B cell (primary cell): Measurements from ENCODE around the gene ADCK2. TPM values are rescaled to one million over a fixed set of nuclear protein-coding genes. Genes with fewer than 3 reads are reported as not detected.
A peak's percentile ranks its signal among the peaks of the same experiment; 100 is the strongest.
"Not testable (repeated sequence)": the region's sequence is repeated elsewhere in the genome, so short reads cannot be mapped to it uniquely, and the experiment has no call there.

ENCODE experiments used
- ATAC-seq: fragments of 200-7000 bp; cut with Tn5 transposase; one replicate; pipeline ENCODE4 v1.10.0; 2021; ENCODE audit warnings: low read depth, mild to moderate bottlenecking, moderate number of reproducible peaks, moderate library complexity
- CTCF ChIA-PET: fragments of 350-600 bp; sonication (Branson Sonifier 250); formaldehyde crosslinking; loops from one replicate; lab custom pipeline; 2021; ENCODE audit warnings: antibody characterized with exemption, inconsistent platforms; lab: Charles Lee
- POLR2A ChIA-PET: fragments of 350-600 bp; sonication (Branson Sonifier 250); formaldehyde crosslinking; loops from one replicate; lab custom pipeline; 2021; ENCODE audit warnings: antibody characterized with exemption; lab: Charles Lee
- DNase-seq: peaks from one replicate; pipeline ENCODE4 v3.0.0; 2013
- H2AFZ ChIP-seq: 2 replicates; pipeline ENCODE4 v1.6.1; 2012; ENCODE audit warnings: mild to moderate bottlenecking, low read depth, low read length; ENCODE audit not compliant: insufficient read depth, poor library complexity, severe bottlenecking
- H3K27ac ChIP-seq, 2 donors: 1 replicate in 1 of 2; 2 replicates in 1 of 2; pipeline ENCODE4 v1.5.1; 2012 to 2013; ENCODE audit warnings: low read length in 2 of 2, mild to moderate bottlenecking in 2 of 2, moderate library complexity in 1 of 2
- H3K27me3 ChIP-seq, 4 experiments: fragments of 200-600 bp in 1 of 4; sonication (generic) in 1 of 4; replicated peaks in 1 of 4; 1 replicate in 2 of 4; 2 replicates in 2 of 4; pipeline versions ENCODE4 v1.6.1 to v1.7.0; 2013 to 2016; ENCODE audit warnings: low read length in 3 of 4, mild to moderate bottlenecking in 2 of 4, mixed read lengths in 1 of 4, moderate library complexity in 1 of 4; ENCODE audit not compliant: insufficient read depth in 4 of 4, control insufficient read depth in 3 of 4; ENCODE audit errors: control extremely low read depth in 1 of 4
- H3K36me3 ChIP-seq, 2 experiments: replicated peaks in 1 of 2; 1 replicate in 1 of 2; 2 replicates in 1 of 2; pipeline versions ENCODE4 v1.6.1 to v1.7.1; 2013; ENCODE audit warnings: low read length in 1 of 2; ENCODE audit not compliant: insufficient read depth in 2 of 2, control insufficient read depth in 1 of 2; ENCODE audit errors: control extremely low read depth in 1 of 2, extremely low read depth in 1 of 2
- H3K4me1 ChIP-seq, 2 donors: fragments of 200-600 bp in 1 of 2; sonication (generic) in 1 of 2; 1 replicate in 1 of 2; 2 replicates in 1 of 2; pipeline versions ENCODE4 v1.5.1 to v1.6.1; 2013 to 2017; ENCODE audit warnings: low read length in 2 of 2; ENCODE audit not compliant: control insufficient read depth in 2 of 2, insufficient read depth in 2 of 2
- H3K4me2 ChIP-seq: replicated peaks from 2 replicates; pipeline ENCODE3; 2012; ENCODE audit warnings: mild to moderate bottlenecking, low read depth, low read length; ENCODE audit not compliant: poor library complexity, severe bottlenecking
- H3K4me3 ChIP-seq, 5 experiments: fragments of 200-600 bp in 1 of 5; sonication (generic) in 1 of 5; 1 replicate in 3 of 5; 2 replicates in 2 of 5; pipeline versions ENCODE4 v1.5.1 to v1.7.0; 2011 to 2016; ENCODE audit warnings: low read length in 4 of 5, mild to moderate bottlenecking in 4 of 5, low read depth in 2 of 5, control low read depth in 1 of 5, moderate library complexity in 1 of 5; ENCODE audit not compliant: insufficient read depth in 1 of 5; ENCODE audit errors: control extremely low read depth in 1 of 5, extremely low read depth in 1 of 5
- H3K79me2 ChIP-seq: fragments of 200-600 bp; sonication (generic); one replicate; pipeline ENCODE4 v1.6.0; 2016; ENCODE audit warnings: low read length; ENCODE audit not compliant: control insufficient read depth, insufficient read depth
- H3K9ac ChIP-seq: fragments of 200-600 bp; sonication (generic); 2 replicates; pipeline ENCODE4 v1.6.1; 2017; ENCODE audit warnings: mild to moderate bottlenecking, low read length, moderate library complexity
- H3K9me3 ChIP-seq, 3 donors: one replicate each; pipeline versions ENCODE4 v1.6.1 to v1.7.1; 2013; ENCODE audit warnings: low read length in 2 of 3; ENCODE audit not compliant: control insufficient read depth in 2 of 3, insufficient read depth in 1 of 3; ENCODE audit errors: control extremely low read depth in 1 of 3
- H4K20me1 ChIP-seq: 2 replicates; pipeline ENCODE4 v1.6.0; 2012; ENCODE audit warnings: mild to moderate bottlenecking, low read length; ENCODE audit not compliant: insufficient read depth, control insufficient read depth, poor library complexity, severe bottlenecking
- H3K27ac Mint-ChIP-seq: one replicate; pipeline ENCODE4 v1.8.0; 2021; ENCODE audit warnings: mixed read lengths
- H3K27me3 Mint-ChIP-seq: one replicate; pipeline ENCODE4 v1.8.0; 2021; ENCODE audit warnings: mixed read lengths
- H3K4me1 Mint-ChIP-seq: one replicate; pipeline ENCODE4 v1.8.0; 2021; ENCODE audit warnings: mixed read lengths
- H3K4me3 Mint-ChIP-seq: one replicate; pipeline ENCODE4 v1.8.0; 2021; ENCODE audit warnings: mixed read lengths
- H3K9me3 Mint-ChIP-seq: one replicate; pipeline ENCODE4 v1.8.0; 2022; ENCODE audit warnings: mixed read lengths; ENCODE audit not compliant: insufficient read depth
- EZH2 ChIP-seq: IDR thresholded peaks from 2 replicates; pipeline ENCODE4 v1.6.1; 2012; ENCODE audit warnings: borderline replicate concordance, low read depth, mild to moderate bottlenecking, moderate library complexity, low read length; ENCODE audit not compliant: insufficient read depth, poor library complexity, severe bottlenecking
- WGBS: methylation state at CpG from one replicate; pipeline ENCODE4 v1.1.5; 2013; ENCODE audit warnings: missing lambda C conversion rate; ENCODE audit not compliant: insufficient coverage; 5-methylcytosine and 5-hydroxymethylcytosine counted together
- intact Hi-C: fragments of 100-400 bp; cut with micrococcal nuclease; formaldehyde crosslinking; loops from one replicate; pipeline ENCODE4 v1.10.0; 2022
- polyA plus RNA-seq: library from polyadenylated mRNA; depleted of rRNA; stranded (reverse); fragments of >200 nt; gene quantifications from 2 replicates; pipeline ENCODE4 v1.2.3, GENCODE V29; 2012
- total RNA-seq, 2 donors: library from RNA; stranded (reverse); fragments of 120-200 nt in 1 of 2; gene quantifications; 1 replicate in 1 of 2; 2 replicates in 1 of 2; pipeline versions ENCODE4 v1.2.3 to v1.2.4, GENCODE V29; 2013 to 2022
- TF ChIP-seq, protein P1 (sequence below): fragments of 200-600 bp; IDR thresholded peaks from one replicate; pipeline ENCODE4 v1.8.0; 2022; ENCODE audit warnings: antibody characterized with exemption, mild to moderate bottlenecking

ADCK2 gene
- total and polyA plus RNA-seq, 2 donors (not counting 1 experiment from before 2014, with no cell fraction given), result 13.3 to 32.6 TPM

DNA sequence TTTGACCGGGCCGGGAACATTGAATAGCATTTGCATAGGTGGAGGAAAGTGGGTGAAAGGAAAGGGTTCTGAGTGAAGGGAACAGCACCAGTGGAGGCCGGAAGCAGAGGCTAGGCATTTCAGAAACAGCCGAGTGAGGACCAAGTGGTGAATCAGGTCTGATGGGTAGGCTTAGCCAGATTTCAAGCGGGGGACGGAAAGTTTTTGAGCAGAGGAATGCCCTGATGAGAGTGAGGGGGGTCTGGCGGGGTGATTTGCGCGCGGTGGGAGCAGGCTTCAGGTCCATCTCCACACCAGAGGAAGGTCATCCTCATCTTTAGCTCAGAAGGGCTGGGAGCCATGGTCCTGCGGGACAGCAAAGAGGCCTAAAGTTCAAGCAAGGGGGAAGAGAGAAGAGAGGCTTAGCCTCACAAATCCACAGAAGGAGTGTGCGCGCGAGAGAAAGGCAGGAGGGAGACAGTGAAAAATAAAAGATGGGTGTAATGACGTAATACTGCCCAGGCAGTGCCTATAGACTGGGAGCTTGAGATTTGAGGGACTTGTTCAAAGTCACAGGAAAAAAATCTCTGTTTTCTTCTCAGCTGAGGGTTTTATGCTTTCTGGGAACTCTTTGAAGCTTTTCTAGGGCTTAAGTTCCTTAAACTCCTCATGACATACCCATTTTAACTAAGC lies 31.1 kb upstream of the ADCK2 start:
- peaks cover 26% of the 10 kb centered on the region for H3K4me1 Mint-ChIP-seq
- Histone ChIP-seq H3K4me3 (no peak overlapping the region), H3K4me2 (peak overlapping the region; percentile 94), H3K9ac (no peak overlapping the region), H3K27me3 (peaks cover 0 to 52% (median 30%) of the 10 kb centered on the region in 4 experiments), H3K36me3 (no peaks in the 10 kb centered on the region), H3K27ac (no peak overlapping the region), H2AFZ (peak overlapping the region; percentile 76), H3K4me1 (peaks cover 28 to 29% of the 10 kb centered on the region in 2 donors), H4K20me1 (no peaks in the 10 kb centered on the region), H3K9me3 (peaks cover 0 to 25% (median 0%) of the 10 kb centered on the region in 3 donors), H3K79me2 (no peaks in the 10 kb centered on the region)
- CTCF ChIA-PET, result interaction anchor here (1.3 to 1.5 kb wide), 2 partner anchors 9 to 12 kb away, joined by 5 to 6 read pairs; no protein-coding TSS in a partner anchor
- WGBS, result 55% methylated on average over 10 of the region's 15 CpGs
- H3K27me3 Mint-ChIP-seq, result peaks cover 46% of the 10 kb centered on the region
- POLR2A ChIA-PET, result no interaction called here
- H3K4me3 Mint-ChIP-seq, result peak overlapping the region; percentile 57
- no peaks in the 10 kb centered on the region for H3K9me3 Mint-ChIP-seq
- TF ChIP-seq, protein P1, sequence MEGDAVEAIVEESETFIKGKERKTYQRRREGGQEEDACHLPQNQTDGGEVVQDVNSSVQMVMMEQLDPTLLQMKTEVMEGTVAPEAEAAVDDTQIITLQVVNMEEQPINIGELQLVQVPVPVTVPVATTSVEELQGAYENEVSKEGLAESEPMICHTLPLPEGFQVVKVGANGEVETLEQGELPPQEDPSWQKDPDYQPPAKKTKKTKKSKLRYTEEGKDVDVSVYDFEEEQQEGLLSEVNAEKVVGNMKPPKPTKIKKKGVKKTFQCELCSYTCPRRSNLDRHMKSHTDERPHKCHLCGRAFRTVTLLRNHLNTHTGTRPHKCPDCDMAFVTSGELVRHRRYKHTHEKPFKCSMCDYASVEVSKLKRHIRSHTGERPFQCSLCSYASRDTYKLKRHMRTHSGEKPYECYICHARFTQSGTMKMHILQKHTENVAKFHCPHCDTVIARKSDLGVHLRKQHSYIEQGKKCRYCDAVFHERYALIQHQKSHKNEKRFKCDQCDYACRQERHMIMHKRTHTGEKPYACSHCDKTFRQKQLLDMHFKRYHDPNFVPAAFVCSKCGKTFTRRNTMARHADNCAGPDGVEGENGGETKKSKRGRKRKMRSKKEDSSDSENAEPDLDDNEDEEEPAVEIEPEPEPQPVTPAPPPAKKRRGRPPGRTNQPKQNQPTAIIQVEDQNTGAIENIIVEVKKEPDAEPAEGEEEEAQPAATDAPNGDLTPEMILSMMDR, result no peak
- TF ChIP-seq EZH2, result no peak
- peak; percentile 19 for DNase-seq
- H3K27ac Mint-ChIP-seq, result no peak overlapping the region
- intact Hi-C loops, result no loop called here
- ATAC-seq, result no peak

DNA sequence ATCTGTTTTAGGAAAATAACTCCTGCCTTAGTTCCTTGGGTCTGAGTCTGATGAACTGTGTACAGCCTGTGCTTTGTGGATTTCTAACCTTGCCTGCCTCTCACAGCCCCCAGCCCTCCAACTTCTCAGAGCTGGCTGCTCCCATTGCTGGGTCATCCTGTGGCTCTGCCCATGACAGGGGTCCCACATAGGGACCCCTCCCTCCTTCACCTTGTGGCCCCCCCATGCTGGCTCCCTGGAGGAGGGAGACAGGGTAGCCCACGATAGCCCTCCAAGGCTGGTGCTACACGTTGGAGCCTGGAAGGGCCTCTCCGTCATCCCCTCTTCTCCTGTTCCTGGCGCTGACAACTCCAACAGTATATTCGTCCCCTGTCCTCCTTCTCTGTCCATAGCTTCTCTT lies 29.3 kb upstream of the ADCK2 start:
- no peak for TF ChIP-seq EZH2
- TF ChIP-seq, protein P1, result no peak
- Histone ChIP-seq H3K4me2 (no peak overlapping the region), H3K4me3 (no peak overlapping the region), H3K27me3 (peaks cover 0 to 40% (median 23%) of the 10 kb centered on the region in 4 experiments), H3K4me1 (peaks cover 34 to 37% of the 10 kb centered on the region in 2 donors), H4K20me1 (no peaks in the 10 kb centered on the region), H3K36me3 (no peaks in the 10 kb centered on the region), H3K79me2 (no peaks in the 10 kb centered on the region), H3K9me3 (peaks cover 0 to 25% (median 0%) of the 10 kb centered on the region in 3 donors), H3K27ac (no peak overlapping the region), H3K9ac (no peak overlapping the region), H2AFZ (no peak overlapping the region)
- Mint-ChIP-seq H3K4me3 (no peak overlapping the region), H3K27me3 (peaks cover 37% of the 10 kb centered on the region), H3K4me1 (peaks cover 34% of the 10 kb centered on the region), H3K9me3 (no peaks in the 10 kb centered on the region), H3K27ac (no peak overlapping the region)
- POLR2A ChIA-PET, result no interaction called here
- ATAC-seq, result no peak
- intact Hi-C loops, result no loop called here
- DNase-seq, result no peak
- CTCF ChIA-PET, result interaction anchor here (0.7 to 1.3 kb wide), 2 partner anchors 10 to 1258 kb away, joined by 5 to 6 read pairs; no protein-coding TSS in a partner anchor
- WGBS, result 100% methylated on average over 1 of the region's 5 CpGs

DNA sequence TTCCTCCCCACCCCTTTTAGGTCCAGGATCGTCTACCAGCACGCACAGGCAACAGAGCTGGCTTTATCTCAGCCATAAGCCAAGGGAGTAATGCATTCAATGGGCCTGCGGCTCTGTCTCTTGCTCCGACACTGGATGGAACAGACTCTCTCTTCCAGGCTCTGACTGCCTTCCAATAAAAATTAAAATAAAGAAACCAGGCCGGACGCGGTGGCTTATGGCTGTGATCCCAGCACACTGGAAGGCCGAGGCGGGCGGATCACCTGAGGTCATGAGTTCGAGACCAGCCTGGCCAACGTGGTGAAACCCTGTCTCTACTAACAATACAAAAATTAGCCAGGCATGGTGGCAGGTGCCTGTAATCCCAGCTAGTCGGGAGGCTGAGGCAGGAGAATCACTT lies 28.0 kb upstream of the ADCK2 start:
- CTCF ChIA-PET, result interaction anchor here (0.7 kb wide), 1 partner anchor 12 kb away, joined by 3 read pairs; no protein-coding TSS in a partner anchor
- H3K9ac ChIP-seq, DNase-seq, H3K27ac Mint-ChIP-seq, H2AFZ ChIP-seq, H3K4me2 ChIP-seq, H3K79me2 ChIP-seq, intact Hi-C loops, H3K27ac ChIP-seq, POLR2A ChIA-PET, H4K20me1 ChIP-seq, H3K36me3 ChIP-seq, H3K4me3 Mint-ChIP-seq, ATAC-seq, H3K4me3 ChIP-seq, H3K9me3 Mint-ChIP-seq: not testable (repeated sequence)
- Histone ChIP-seq H3K4me1 (peaks cover 27 to 31% of the 10 kb centered on the region in 2 donors), H3K27me3 (peaks cover 0 to 26% (median 15%) of the 10 kb centered on the region in 4 experiments), H3K9me3 (peaks cover 0 to 24% (median 0%) of the 10 kb centered on the region in 3 donors)
- H3K4me1 Mint-ChIP-seq, result peaks cover 28% of the 10 kb centered on the region
- H3K27me3 Mint-ChIP-seq, result peaks cover 28% of the 10 kb centered on the region
- 91% methylated on average over 12 of the region's 13 CpGs for WGBS
